Fibroblast of lung (primary cell): ENCODE results near the gene LTBP2. TPM values are rescaled to one million over a fixed set of nuclear protein-coding genes. Genes with fewer than 3 reads are reported as not detected.

Experiments
- DNase-seq, 2 donors: peaks; one replicate each; pipeline versions ENCODE4 v3.0.0 to v3.0.0-alpha.2; 2010; ENCODE audit warnings: low read depth in 2 of 2
- H2AFZ ChIP-seq: 2 replicates; pipeline ENCODE4 v1.5.1; 2012; ENCODE audit warnings: low read length, control low read depth, inconsistent platforms
- H3K27ac ChIP-seq: 2 replicates; pipeline ENCODE4 v1.5.1; 2011; ENCODE audit warnings: low read length, control low read depth; ENCODE audit not compliant: insufficient read depth
- H3K27me3 ChIP-seq: 2 replicates; pipeline ENCODE4 v1.5.1; 2011; ENCODE audit warnings: mild to moderate bottlenecking, low read length; ENCODE audit not compliant: control insufficient read depth, insufficient read depth
- H3K36me3 ChIP-seq: 2 replicates; pipeline ENCODE4 v1.5.1; 2011; ENCODE audit warnings: low read length; ENCODE audit not compliant: control insufficient read depth, insufficient read depth
- H3K4me1 ChIP-seq: 2 replicates; pipeline ENCODE4 v1.5.1; 2011; ENCODE audit warnings: low read length; ENCODE audit not compliant: control insufficient read depth, insufficient read depth; ENCODE audit errors: extremely low read depth
- H3K4me2 ChIP-seq: 2 replicates; pipeline ENCODE4 v1.5.1; 2011; ENCODE audit warnings: low read length, control low read depth; ENCODE audit not compliant: insufficient read depth; ENCODE audit errors: extremely low read depth
- H3K4me3 ChIP-seq, 4 experiments: fragments of 200-600 bp in 1 of 4; sonication (generic) in 1 of 4; replicated peaks in 1 of 4; 2 replicates each; pipeline ENCODE4 v1.5.1; 2011 to 2016; ENCODE audit warnings: low read length in 4 of 4, low read depth in 3 of 4, mild to moderate bottlenecking in 3 of 4, control low read depth in 2 of 4, inconsistent platforms in 1 of 4, mixed read lengths in 1 of 4; ENCODE audit not compliant: insufficient read depth in 1 of 4; ENCODE audit errors: control extremely low read depth in 1 of 4
- H3K79me2 ChIP-seq: 2 replicates; pipeline ENCODE4 v1.5.1; 2012; ENCODE audit warnings: mild to moderate bottlenecking, low read length, inconsistent platforms; ENCODE audit not compliant: control insufficient read depth, insufficient read depth
- H3K9ac ChIP-seq: 2 replicates; pipeline ENCODE4 v1.5.1; 2011; ENCODE audit warnings: mild to moderate bottlenecking, low read length, control low read depth; ENCODE audit not compliant: insufficient read depth
- H3K9me3 ChIP-seq: 2 replicates; pipeline ENCODE4 v1.5.1; 2012; ENCODE audit warnings: low read depth, low read length; ENCODE audit not compliant: control insufficient read depth, insufficient read depth
- H4K20me1 ChIP-seq: 2 replicates; pipeline ENCODE4 v1.5.1; 2011; ENCODE audit warnings: low read length; ENCODE audit not compliant: control insufficient read depth, insufficient read depth; ENCODE audit errors: extremely low read depth
- EZH2 ChIP-seq: IDR thresholded peaks from 2 replicates; pipeline ENCODE4 v1.5.1; 2012; ENCODE audit warnings: low read length, control low read depth, mild to moderate bottlenecking; ENCODE audit errors: missing control alignments
- polyA plus RNA-seq, 2 donors: library from polyadenylated mRNA; depleted of rRNA in 1 of 2; stranded (reverse) in 1 of 2; unstranded in 1 of 2; fragments of >200 nt; gene quantifications; 2 replicates each; pipeline ENCODE4 v1.2.1, GENCODE V29; 2011 to 2012; ENCODE audit warnings: missing spikeins in 1 of 2
- total RNA-seq: library from RNA; depleted of rRNA; stranded (reverse); fragments of >200 nt; gene quantifications from 2 replicates; pipeline ENCODE4 v1.2.1, GENCODE V29; 2014
- TF ChIP-seq, protein P1 (sequence below), 2 donors: IDR thresholded peaks in 1 of 2; conservative IDR thresholded peaks in 1 of 2; 1 replicate in 1 of 2; 2 replicates in 1 of 2; pipeline ENCODE4 v1.5.1; 2011 to 2012; ENCODE audit warnings: low read length in 2 of 2, control low read depth in 1 of 2, inconsistent platforms in 1 of 2, low read depth in 1 of 2, mild to moderate bottlenecking in 1 of 2

The LTBP2 gene
- total and polyA plus RNA-seq, 2 donors (not counting 1 experiment from before 2014, with no cell fraction given) = 108 to 514 TPM

DNA sequence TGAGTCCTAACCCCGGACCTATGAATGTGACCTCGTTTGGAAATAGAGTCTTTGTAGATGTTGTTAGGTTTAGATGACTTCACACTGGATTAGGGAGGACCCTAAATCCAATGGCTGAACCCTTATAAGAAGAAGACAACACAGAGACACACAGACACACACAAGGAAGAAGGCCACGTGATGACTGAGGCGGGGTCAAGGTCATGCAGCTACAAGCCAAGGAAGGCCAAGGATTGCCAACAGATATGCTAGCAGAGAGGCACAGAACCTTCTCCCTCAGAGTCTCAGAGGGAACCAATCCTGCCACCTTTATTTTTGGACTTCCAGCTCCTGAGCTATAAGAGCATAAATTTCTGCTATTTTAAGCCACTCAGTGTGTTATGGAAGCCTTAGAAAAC is 31.8 kb downstream of the LTBP2 start:
- H2AFZ ChIP-seq = no peak overlapping the region
- peaks cover 49% of the 10 kb centered on the region for H3K4me1 ChIP-seq
- no peaks in the 10 kb centered on the region for H3K9me3 ChIP-seq
- peaks cover 12% of the 10 kb centered on the region for H3K36me3 ChIP-seq
- peak overlapping the region; percentile 87 for H3K27ac ChIP-seq
- no peaks in the 10 kb centered on the region for H4K20me1 ChIP-seq
- H3K9ac ChIP-seq = no peak overlapping the region
- H3K79me2 ChIP-seq = peaks cover 61% of the 10 kb centered on the region
- TF ChIP-seq, protein P1, sequence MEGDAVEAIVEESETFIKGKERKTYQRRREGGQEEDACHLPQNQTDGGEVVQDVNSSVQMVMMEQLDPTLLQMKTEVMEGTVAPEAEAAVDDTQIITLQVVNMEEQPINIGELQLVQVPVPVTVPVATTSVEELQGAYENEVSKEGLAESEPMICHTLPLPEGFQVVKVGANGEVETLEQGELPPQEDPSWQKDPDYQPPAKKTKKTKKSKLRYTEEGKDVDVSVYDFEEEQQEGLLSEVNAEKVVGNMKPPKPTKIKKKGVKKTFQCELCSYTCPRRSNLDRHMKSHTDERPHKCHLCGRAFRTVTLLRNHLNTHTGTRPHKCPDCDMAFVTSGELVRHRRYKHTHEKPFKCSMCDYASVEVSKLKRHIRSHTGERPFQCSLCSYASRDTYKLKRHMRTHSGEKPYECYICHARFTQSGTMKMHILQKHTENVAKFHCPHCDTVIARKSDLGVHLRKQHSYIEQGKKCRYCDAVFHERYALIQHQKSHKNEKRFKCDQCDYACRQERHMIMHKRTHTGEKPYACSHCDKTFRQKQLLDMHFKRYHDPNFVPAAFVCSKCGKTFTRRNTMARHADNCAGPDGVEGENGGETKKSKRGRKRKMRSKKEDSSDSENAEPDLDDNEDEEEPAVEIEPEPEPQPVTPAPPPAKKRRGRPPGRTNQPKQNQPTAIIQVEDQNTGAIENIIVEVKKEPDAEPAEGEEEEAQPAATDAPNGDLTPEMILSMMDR (conservative IDR thresholded peaks at IDR 0.05 in 1 of 2, IDR thresholded peaks at IDR 0.05 in 1 of 2; ENCODE audit: low read depth in 1 of 2, low read length in 2 of 2) = no peak
- no peak for TF ChIP-seq EZH2
- H3K4me3 ChIP-seq = no peak overlapping the region
- H3K27me3 ChIP-seq = no peaks in the 10 kb centered on the region
- DNase-seq = no peak
- no peak overlapping the region for H3K4me2 ChIP-seq

DNA sequence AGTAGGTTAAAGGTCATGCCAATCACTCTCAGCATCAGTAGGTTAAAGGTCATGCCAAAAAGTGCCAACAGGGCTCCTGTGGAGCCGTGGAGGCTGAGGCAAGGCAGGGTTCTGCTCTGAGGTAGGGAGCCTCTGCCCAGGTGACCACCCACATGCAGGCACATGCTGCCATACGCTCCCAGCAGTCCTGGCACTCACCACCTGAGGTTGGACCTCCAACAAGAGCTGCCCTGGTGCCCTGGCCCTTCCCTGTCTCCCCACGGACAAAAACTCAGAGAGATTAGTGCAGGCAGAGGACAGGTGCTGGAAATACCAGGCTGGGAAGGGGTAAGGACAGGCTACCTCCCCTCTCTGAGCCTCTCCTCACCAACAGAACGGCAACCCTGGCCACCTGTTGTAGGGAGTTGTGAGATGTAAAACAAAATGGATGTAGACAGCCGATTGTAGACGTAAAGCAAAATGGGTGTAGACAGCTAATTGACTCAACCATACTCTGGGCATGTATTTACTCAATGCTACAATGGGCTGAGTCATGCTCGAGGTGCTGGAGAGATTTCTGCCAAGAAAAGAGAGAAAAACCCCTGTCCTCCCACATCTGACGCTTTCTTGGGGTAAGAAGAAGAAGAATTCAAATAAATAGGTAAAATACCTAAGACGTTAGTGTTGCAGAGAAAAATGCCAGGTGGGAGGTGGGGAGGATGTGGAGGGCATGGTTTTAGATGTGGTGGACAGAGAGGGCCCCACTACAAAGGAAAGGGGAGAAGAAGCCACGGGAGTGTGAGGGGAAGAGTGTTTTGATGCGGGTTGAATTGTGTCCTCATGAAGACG is 32.4 kb downstream of the LTBP2 start:
- no peaks in the 10 kb centered on the region for H3K27me3 ChIP-seq
- H3K9me3 ChIP-seq = no peaks in the 10 kb centered on the region
- no peaks in the 10 kb centered on the region for H4K20me1 ChIP-seq
- peak overlapping the region; percentile 87 for H3K27ac ChIP-seq
- peaks cover 63% of the 10 kb centered on the region for H3K79me2 ChIP-seq
- peaks cover 12% of the 10 kb centered on the region for H3K36me3 ChIP-seq
- H3K4me1 ChIP-seq = peaks cover 51% of the 10 kb centered on the region
- peak; percentile 89 to 95 for DNase-seq
- TF ChIP-seq, protein P1 (conservative IDR thresholded peaks at IDR 0.05 in 1 of 2, IDR thresholded peaks at IDR 0.05 in 1 of 2; ENCODE audit: low read depth in 1 of 2, low read length in 2 of 2) = no peak
- TF ChIP-seq EZH2 = no peak
- no peak overlapping the region for H3K4me2 ChIP-seq
- H2AFZ ChIP-seq = no peak overlapping the region
- no peak overlapping the region for H3K4me3 ChIP-seq
- H3K9ac ChIP-seq = no peak overlapping the region

GRCh38 chr14:74578479-74578878 is 33.6 kb downstream of the LTBP2 start:
- peaks cover 73% of the 10 kb centered on the region for H3K79me2 ChIP-seq
- TF ChIP-seq, protein P1 (conservative IDR thresholded peaks at IDR 0.05 in 1 of 2, IDR thresholded peaks at IDR 0.05 in 1 of 2; ENCODE audit: low read depth in 1 of 2, low read length in 2 of 2) = no peak
- no peak for TF ChIP-seq EZH2
- peaks cover 51% of the 10 kb centered on the region for H3K4me1 ChIP-seq
- no peak for DNase-seq
- H2AFZ ChIP-seq = no peak overlapping the region
- peak overlapping the region; percentile 16 for H3K27ac ChIP-seq
- H3K27me3 ChIP-seq = no peaks in the 10 kb centered on the region
- no peaks in the 10 kb centered on the region for H4K20me1 ChIP-seq
- H3K4me2 ChIP-seq = no peak overlapping the region
- H3K9me3 ChIP-seq = no peaks in the 10 kb centered on the region
- H3K36me3 ChIP-seq = peaks cover 17% of the 10 kb centered on the region
- no peak overlapping the region for H3K9ac ChIP-seq
- no peak overlapping the region for H3K4me3 ChIP-seq
